Natural killer cell (primary cell): ENCODE measurements around the gene FXYD3. TPM values are rescaled to one million over a fixed set of nuclear protein-coding genes. Genes with fewer than 3 reads are reported as not detected.
"Not testable (repeated sequence)": the region's sequence is repeated elsewhere in the genome, so short reads cannot be mapped to it uniquely, and the experiment has no call there.

Experiments used
- ATAC-seq, 3 donors: fragments of 150-1000 bp in 2 of 3; fragments of 200-7000 bp in 1 of 3; cut with Tn5 transposase; 1 replicate in 1 of 3; 2 replicates in 2 of 3; pipeline ENCODE4 v1.10.0; 2021; ENCODE audit warnings: mild to moderate bottlenecking in 2 of 3, moderate library complexity in 2 of 3
- DNase-seq, 2 donors: peaks; one replicate each; pipeline versions ENCODE4 v3.0.0 to v3.0.0-alpha.2; 2013 to 2021; ENCODE audit warnings: mixed read lengths in 1 of 2
- H3K27ac ChIP-seq: one replicate; pipeline ENCODE4 v1.5.1; 2013; ENCODE audit warnings: mild to moderate bottlenecking, low read length
- H3K27me3 ChIP-seq: one replicate; pipeline ENCODE4 v1.6.1; 2013; ENCODE audit warnings: low read length; ENCODE audit not compliant: control insufficient read depth, insufficient read depth
- H3K36me3 ChIP-seq: one replicate; pipeline ENCODE4 v1.6.1; 2013; ENCODE audit warnings: low read length; ENCODE audit not compliant: control insufficient read depth, insufficient read depth
- H3K4me1 ChIP-seq: one replicate; pipeline ENCODE4 v1.6.1; 2013; ENCODE audit warnings: low read length; ENCODE audit not compliant: control insufficient read depth, insufficient read depth
- H3K4me3 ChIP-seq: one replicate; pipeline ENCODE4 v1.5.1; 2013; ENCODE audit warnings: low read length
- H3K9me3 ChIP-seq: one replicate; pipeline ENCODE4 v1.6.1; 2013; ENCODE audit warnings: low read length; ENCODE audit not compliant: control insufficient read depth, insufficient read depth
- H3K27ac Mint-ChIP-seq, 2 donors: one replicate each; pipeline ENCODE4 v1.8.0; 2022; ENCODE audit warnings: mild to moderate bottlenecking in 2 of 2, mixed read lengths in 2 of 2, moderate library complexity in 1 of 2
- H3K27me3 Mint-ChIP-seq, 2 donors: one replicate each; pipeline ENCODE4 v1.8.0; 2022; ENCODE audit warnings: low read depth in 2 of 2, mixed read lengths in 2 of 2
- H3K36me3 Mint-ChIP-seq: one replicate; pipeline ENCODE4 v1.8.0; 2022; ENCODE audit warnings: mixed read lengths
- H3K4me1 Mint-ChIP-seq, 2 donors: one replicate each; pipeline ENCODE4 v1.8.0; 2022; ENCODE audit warnings: mixed read lengths in 2 of 2
- H3K4me3 Mint-ChIP-seq: one replicate; pipeline ENCODE4 v1.8.0; 2022; ENCODE audit warnings: mild to moderate bottlenecking, moderate library complexity, mixed read lengths
- H3K9me3 Mint-ChIP-seq, 2 donors: one replicate each; pipeline ENCODE4 v1.8.0; 2022; ENCODE audit warnings: mixed read lengths in 2 of 2
- WGBS: methylation state at CpG from one replicate; pipeline ENCODE4 v1.1.7; 2013; ENCODE audit warnings: missing lambda C conversion rate; ENCODE audit not compliant: insufficient coverage; 5-methylcytosine and 5-hydroxymethylcytosine counted together
- intact Hi-C: fragments of 100-400 bp; cut with micrococcal nuclease; formaldehyde crosslinking; loops from one replicate; pipeline ENCODE4 v1.14.2; 2022
- total RNA-seq, 4 donors: library from RNA; stranded (reverse); fragments of 120-200 nt in 1 of 4; gene quantifications; one replicate each; pipeline versions ENCODE4 v1.2.3 to v1.2.4, GENCODE V29; 2013 to 2022
- TF ChIP-seq, protein P1 (sequence below): fragments of 200-600 bp; IDR thresholded peaks from one replicate; pipeline ENCODE4 v1.8.0; 2022; ENCODE audit warnings: antibody characterized with exemption

Gene FXYD3
- total RNA-seq, 3 donors from 2014 or later (not counting 1 experiment from before 2014, with no cell fraction given): not detected

DNA sequence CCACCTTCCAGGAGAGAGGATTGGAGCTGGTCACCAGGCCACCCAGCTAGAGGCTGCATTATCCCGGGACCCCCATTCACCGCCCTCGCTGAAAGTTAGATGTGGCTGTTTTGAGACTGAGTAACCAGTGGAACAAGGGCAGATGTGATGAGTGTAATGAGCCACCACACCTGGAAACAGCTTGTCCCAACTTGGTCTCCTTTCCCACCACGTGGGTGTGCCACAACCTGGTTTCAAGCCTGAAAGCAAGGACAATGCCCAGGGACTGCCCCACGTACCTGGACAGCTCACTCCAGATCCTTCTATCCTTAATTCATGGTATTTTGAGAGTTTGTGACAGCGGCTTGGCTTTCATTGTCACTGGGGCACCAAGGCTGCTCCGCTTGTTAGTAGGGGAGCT lies 12.2 kb downstream of the FXYD3 start:
- 88% methylated on average over 7 of the region's 7 CpGs for WGBS
- TF ChIP-seq, protein P1, sequence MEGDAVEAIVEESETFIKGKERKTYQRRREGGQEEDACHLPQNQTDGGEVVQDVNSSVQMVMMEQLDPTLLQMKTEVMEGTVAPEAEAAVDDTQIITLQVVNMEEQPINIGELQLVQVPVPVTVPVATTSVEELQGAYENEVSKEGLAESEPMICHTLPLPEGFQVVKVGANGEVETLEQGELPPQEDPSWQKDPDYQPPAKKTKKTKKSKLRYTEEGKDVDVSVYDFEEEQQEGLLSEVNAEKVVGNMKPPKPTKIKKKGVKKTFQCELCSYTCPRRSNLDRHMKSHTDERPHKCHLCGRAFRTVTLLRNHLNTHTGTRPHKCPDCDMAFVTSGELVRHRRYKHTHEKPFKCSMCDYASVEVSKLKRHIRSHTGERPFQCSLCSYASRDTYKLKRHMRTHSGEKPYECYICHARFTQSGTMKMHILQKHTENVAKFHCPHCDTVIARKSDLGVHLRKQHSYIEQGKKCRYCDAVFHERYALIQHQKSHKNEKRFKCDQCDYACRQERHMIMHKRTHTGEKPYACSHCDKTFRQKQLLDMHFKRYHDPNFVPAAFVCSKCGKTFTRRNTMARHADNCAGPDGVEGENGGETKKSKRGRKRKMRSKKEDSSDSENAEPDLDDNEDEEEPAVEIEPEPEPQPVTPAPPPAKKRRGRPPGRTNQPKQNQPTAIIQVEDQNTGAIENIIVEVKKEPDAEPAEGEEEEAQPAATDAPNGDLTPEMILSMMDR: no peak

DNA sequence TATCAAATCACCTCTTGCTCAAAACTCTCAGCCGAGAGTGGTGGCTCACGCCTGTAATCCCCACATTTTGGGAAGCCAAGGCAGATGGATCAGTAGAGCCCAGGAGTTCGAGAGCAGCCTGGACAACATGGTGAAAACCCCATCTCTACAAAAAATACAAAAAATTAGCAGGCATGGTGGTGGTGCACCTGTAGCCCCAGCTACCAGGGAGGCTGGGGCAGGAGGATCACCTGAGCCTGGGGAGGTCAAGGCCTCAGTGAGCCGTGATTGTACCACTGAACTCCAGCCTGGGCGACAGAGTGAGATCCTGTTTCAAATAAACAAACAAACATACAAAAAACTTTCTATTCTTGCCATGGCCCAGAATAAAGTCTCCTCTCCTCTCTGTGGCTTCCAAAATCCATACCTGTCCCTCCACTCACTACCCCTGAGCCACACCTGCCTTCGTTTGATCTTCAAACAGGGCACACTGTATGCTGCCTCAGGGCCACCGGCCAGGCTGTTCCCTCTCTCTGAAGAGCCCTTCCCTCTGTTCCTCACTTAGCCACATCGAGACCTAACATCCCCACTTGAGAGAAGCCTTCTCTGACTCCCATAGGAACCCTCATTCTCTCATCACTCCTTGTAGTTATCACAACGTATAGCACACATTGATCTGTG lies 12.9 kb downstream of the FXYD3 start:
- H3K4me1 Mint-ChIP-seq: peaks cover 14 to 19% of the 10 kb centered on the region in 2 donors
- Histone ChIP-seq H3K9me3 (no peaks in the 10 kb centered on the region), H3K4me3 (no peak overlapping the region), H3K4me1 (peaks cover 11% of the 10 kb centered on the region), H3K36me3 (no peaks in the 10 kb centered on the region), H3K27me3 (no peaks in the 10 kb centered on the region), H3K27ac (no peak overlapping the region)
- ATAC-seq: no peak
- peaks cover 0 to 4% of the 10 kb centered on the region in 2 donors for H3K9me3 Mint-ChIP-seq
- intact Hi-C loops: no loop called here
- H3K36me3 Mint-ChIP-seq: no peaks in the 10 kb centered on the region
- 85% methylated on average over 9 of the region's 9 CpGs for WGBS
- H3K27ac Mint-ChIP-seq: no peak overlapping the region
- no peak for DNase-seq
- H3K27me3 Mint-ChIP-seq: peaks cover 0 to 5% of the 10 kb centered on the region in 2 donors
- TF ChIP-seq, protein P1: no peak
- no peak overlapping the region for H3K4me3 Mint-ChIP-seq

More for the DNA sequence above, 12.2 kb downstream of the FXYD3 start:
- H3K9me3 ChIP-seq: no peaks in the 10 kb centered on the region
- no peaks in the 10 kb centered on the region for H3K36me3 Mint-ChIP-seq
- no peak overlapping the region for H3K27ac Mint-ChIP-seq
- peaks cover 0 to 5% of the 10 kb centered on the region in 2 donors for H3K27me3 Mint-ChIP-seq
- peaks cover 11% of the 10 kb centered on the region for H3K4me1 ChIP-seq
- DNase-seq (no peak), ATAC-seq (no peak)
- no peaks in the 10 kb centered on the region for H3K36me3 ChIP-seq
- peaks cover 0 to 4% of the 10 kb centered on the region in 2 donors for H3K9me3 Mint-ChIP-seq
- no peak overlapping the region for H3K4me3 Mint-ChIP-seq
- intact Hi-C loops: no loop called here
- no peaks in the 10 kb centered on the region for H3K27me3 ChIP-seq
- no peak overlapping the region for H3K27ac ChIP-seq
- no peak overlapping the region for H3K4me3 ChIP-seq
- peaks cover 14 to 19% of the 10 kb centered on the region in 2 donors for H3K4me1 Mint-ChIP-seq

DNA sequence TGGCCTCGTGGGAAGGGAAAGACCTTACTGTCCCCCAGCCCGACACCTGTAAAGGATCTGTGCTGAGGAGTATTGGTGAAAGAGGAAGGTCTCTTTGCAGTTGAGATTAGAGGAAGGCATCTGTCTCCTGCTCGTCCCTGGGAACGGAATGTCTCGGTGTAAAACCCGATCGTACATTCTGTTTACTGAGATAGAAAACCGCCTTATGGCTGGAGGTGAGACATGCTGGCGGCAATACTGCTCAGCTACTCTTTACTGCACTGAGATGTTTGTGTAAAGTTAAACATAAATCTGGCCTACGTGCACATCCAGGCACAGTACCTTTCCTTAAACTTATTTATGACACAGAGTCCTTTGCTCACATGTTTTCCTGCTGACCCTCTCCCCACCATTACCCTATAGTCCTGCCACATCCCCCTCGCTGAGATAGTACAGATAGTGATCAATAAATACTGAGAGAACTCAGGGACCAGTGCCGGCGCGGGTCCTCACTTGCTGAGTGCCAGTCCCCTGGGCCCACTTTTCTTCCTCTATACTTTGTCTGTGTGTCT lies 14.2 kb downstream of the FXYD3 start:
- intact Hi-C loops, H3K27me3 Mint-ChIP-seq, H3K4me1 Mint-ChIP-seq, H3K27ac Mint-ChIP-seq, H3K27ac ChIP-seq, H3K36me3 ChIP-seq, ATAC-seq, H3K4me3 Mint-ChIP-seq, H3K27me3 ChIP-seq, DNase-seq, H3K9me3 Mint-ChIP-seq, H3K4me3 ChIP-seq, H3K9me3 ChIP-seq, H3K36me3 Mint-ChIP-seq, H3K4me1 ChIP-seq: not testable (repeated sequence)
- WGBS: 69% methylated on average over 14 of the region's 14 CpGs

DNA sequence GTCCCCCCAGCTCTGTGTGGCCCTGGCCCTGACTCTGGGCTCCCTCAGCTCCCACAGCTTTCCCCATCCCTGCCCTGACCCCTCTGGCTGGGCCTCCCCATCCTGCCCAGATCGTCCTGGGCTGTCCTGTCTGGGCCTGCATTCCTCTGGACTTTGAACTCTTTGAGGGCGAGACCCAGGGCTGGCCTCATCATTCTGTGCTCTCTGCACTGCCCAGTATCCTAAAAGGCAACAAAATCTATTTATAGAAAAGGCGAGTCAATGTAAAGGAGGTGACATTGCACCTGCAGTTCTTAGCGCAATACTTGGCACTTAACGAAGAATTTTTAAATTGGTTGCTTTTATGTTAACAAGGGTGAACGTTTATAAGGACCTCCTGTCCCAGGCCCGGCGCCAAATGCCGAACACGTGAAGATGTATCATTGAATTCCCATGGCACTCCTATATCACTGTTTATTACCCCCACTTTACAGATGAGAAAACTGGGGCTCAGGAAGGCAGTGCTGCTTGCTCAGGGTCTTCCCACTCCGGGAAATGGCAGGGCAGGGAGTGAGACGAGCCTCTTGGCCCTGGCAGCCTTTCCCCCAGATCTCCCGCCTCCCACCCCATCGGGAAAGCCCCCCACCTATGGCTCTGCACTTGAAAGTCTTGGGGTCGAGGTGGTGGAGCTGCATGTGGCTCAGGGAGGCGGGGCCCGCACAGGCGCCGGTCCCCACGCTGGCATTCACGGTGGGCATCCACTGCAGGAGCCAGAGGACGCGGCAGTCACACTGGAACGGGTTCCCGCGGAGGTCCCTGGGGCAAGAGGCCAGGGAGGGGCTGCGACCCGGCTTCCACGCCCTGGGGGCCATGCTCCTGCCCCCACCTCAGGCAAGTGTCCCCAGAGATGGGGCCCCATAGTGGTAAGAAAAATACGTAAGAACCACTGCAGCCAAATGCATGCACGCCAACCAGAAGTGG lies 15.4 kb downstream of the FXYD3 start:
- no peak overlapping the region for H3K4me3 Mint-ChIP-seq

More for the DNA sequence above, 15.4 kb downstream of the FXYD3 start:
- ATAC-seq: no peak
- no peak overlapping the region for H3K4me3 ChIP-seq
- H3K9me3 ChIP-seq: no peaks in the 10 kb centered on the region
- no peak overlapping the region for H3K27ac Mint-ChIP-seq
- no peaks in the 10 kb centered on the region for H3K36me3 ChIP-seq
- no peak for DNase-seq
- TF ChIP-seq, protein P1: no peak
- H3K27me3 ChIP-seq: no peaks in the 10 kb centered on the region
- peaks cover 4% of the 10 kb centered on the region for H3K4me1 ChIP-seq
- H3K4me1 Mint-ChIP-seq: no peaks in the 10 kb centered on the region
- H3K36me3 Mint-ChIP-seq: no peaks in the 10 kb centered on the region
- peaks cover 0 to 3% of the 10 kb centered on the region in 2 donors for H3K27me3 Mint-ChIP-seq
- no peak overlapping the region for H3K27ac ChIP-seq
- 87% methylated on average over 31 of the region's 31 CpGs for WGBS
- intact Hi-C loops: no loop called here
- peaks cover 0 to 4% of the 10 kb centered on the region in 2 donors for H3K9me3 Mint-ChIP-seq
